Measurements from ENCODE around the gene FCAR.

GRCh38 chr19:54938906-54939305 is 64.9 kb downstream of the FCAR start:
- TF ChIP-seq CTCF (IDR thresholded peaks at IDR 0.05; ENCODE audit: low read depth, low read length, poor library complexity, severe bottlenecking), result no peak
- TF ChIP-seq EZH2phosphoT487 (IDR thresholded peaks at IDR 0.05; ENCODE audit: borderline replicate concordance, low read length), result no peak

All from DOHH2 (cell line).